HG03558 (cell line): ENCODE data around the gene WDR91.

Experiments
- ATAC-seq: cut with Tn5 transposase; IDR thresholded peaks from one replicate; pipeline ENCODE4 v1.9.1; 2021; ENCODE audit warnings: moderate number of reproducible peaks; ENCODE audit not compliant: unreplicated experiment; ENCODE audit errors: extremely low read depth

WDR91 gene

DNA sequence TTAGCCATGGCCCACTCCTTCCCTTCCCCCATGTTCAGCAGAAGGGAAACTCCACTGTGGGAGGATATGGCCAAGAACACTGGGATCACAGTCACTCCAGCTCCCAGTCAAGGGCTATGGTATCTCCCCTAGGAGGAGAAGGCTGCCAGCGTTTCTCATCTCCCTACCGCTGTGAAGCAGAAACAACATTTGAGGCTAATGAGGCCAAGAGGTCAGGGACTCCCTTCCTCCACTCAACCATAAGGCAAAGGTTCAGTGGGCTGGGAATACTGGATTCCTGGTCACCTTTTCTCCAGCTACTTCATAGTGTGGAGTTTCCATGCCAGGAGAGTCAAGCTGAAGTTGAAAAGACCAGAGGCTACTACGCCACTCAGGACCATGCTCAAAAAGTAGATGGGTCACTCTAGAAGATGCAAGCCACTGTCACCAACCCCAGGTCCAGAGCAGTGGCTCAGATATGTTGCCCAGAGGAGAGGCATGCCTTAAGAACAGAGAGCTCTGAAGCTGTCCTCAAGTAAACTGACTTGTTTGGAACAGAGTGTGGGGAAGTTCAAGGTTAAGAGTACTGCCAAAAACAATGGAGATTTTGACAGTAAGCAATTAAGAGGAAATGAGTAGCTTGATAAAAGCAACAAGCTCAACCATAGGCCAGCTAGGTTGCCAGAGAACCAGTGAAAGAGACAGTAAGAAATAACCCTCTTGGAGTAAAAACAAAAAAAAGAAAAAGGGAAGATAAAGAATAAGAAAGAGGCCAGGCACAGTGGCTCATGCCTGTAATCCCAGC, 67.2 kb downstream of the WDR91 start:
- no peak for ATAC-seq
